T-helper 2 cell treated with Interferon-gamma antibody and Interleukin-4, amounts not matched to agents 5 μg/mL and 100 μg/mL, for 36 hours (primary cell): Measurements from ENCODE around the gene MYBPC3.

ENCODE experiments used
- DNase-seq: peaks from one replicate; pipeline ENCODE4 v3.0.0; 2021; ENCODE audit warnings: low spot score
- H3K27ac Mint-ChIP-seq: one replicate; pipeline ENCODE4 v1.8.0; 2021; ENCODE audit warnings: mild to moderate bottlenecking, mixed read lengths
- H3K27me3 Mint-ChIP-seq: one replicate; pipeline ENCODE4 v1.8.0; 2021; ENCODE audit warnings: low read depth, mixed read lengths
- H3K36me3 Mint-ChIP-seq: one replicate; pipeline ENCODE4 v1.8.0; 2021; ENCODE audit warnings: low read depth, mixed read lengths
- H3K4me1 Mint-ChIP-seq: one replicate; pipeline ENCODE4 v1.8.0; 2021; ENCODE audit warnings: low read depth, mixed read lengths
- H3K4me3 Mint-ChIP-seq: one replicate; pipeline ENCODE4 v1.8.0; 2022; ENCODE audit warnings: mild to moderate bottlenecking, moderate library complexity, mixed read lengths
- H3K9me3 Mint-ChIP-seq: one replicate; pipeline ENCODE4 v1.8.0; 2021; ENCODE audit warnings: mixed read lengths

MYBPC3 gene

DNA sequence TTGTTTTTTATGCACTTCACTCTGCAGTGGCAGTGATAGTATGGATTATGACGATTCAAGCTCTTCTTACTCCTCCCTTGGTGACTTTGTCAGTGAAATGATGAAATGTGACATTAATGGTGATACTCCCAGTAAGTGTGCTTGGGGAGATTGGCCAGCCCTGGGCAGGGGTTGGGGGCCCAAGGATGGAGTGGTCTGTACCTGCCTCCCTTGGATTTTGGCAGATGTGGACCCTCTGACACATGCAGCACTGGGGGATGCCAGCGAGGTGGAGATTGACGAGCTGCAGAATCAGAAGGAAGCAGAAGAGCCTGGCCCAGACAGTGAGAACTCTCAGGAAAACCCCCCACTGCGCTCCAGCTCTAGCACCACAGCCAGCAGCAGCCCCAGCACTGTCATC, 68.4 kb downstream of the MYBPC3 start:
- H3K27me3 Mint-ChIP-seq, result no peaks in the 10 kb centered on the region
- H3K27ac Mint-ChIP-seq, result no peak overlapping the region
- no peak overlapping the region for H3K4me3 Mint-ChIP-seq
- H3K36me3 Mint-ChIP-seq, result peaks cover 60% of the 10 kb centered on the region
- no peaks in the 10 kb centered on the region for H3K9me3 Mint-ChIP-seq
- no peak for DNase-seq
- H3K4me1 Mint-ChIP-seq, result peaks cover 2% of the 10 kb centered on the region

DNA sequence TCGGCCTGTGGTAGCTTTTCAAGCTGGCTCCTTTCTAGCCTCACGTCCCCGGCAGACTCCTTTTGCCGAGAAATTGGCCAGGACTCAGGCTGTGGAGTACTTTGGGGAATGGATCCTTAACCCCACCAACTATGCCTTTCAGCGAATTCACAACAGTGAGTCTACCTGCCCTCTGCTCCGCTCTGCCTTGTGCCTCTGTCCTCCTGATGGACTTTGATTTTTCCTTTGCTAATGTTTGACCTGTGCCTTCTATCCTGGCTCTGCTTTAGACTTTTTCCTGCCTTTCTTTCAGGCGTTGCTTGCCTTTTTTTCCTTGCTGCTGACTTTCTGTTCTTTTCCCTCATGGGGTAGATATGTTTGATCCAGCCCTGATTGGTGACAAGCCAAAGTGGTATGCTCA, 70.0 kb downstream of the MYBPC3 start:
- no peak overlapping the region for H3K27ac Mint-ChIP-seq
- H3K36me3 Mint-ChIP-seq, result peaks cover 55% of the 10 kb centered on the region
- H3K9me3 Mint-ChIP-seq, result no peaks in the 10 kb centered on the region
- H3K4me1 Mint-ChIP-seq, result peaks cover 2% of the 10 kb centered on the region
- no peak overlapping the region for H3K4me3 Mint-ChIP-seq
- no peak for DNase-seq
- no peaks in the 10 kb centered on the region for H3K27me3 Mint-ChIP-seq
